Loucy (cell line): ENCODE results near the gene MATN4.

Experiments used
- H2AFZ ChIP-seq: fragments of 200-600 bp; sonication (generic); 2 replicates; pipeline ENCODE4 v1.6.0; 2016; ENCODE audit warnings: antibody characterized with exemption, mild to moderate bottlenecking, low read length, moderate library complexity
- H3F3A ChIP-seq: fragments of 200-600 bp; 2 replicates; pipeline ENCODE4 v1.6.0; 2016; ENCODE audit warnings: antibody characterized with exemption, low read depth, mild to moderate bottlenecking
- H3K27me3 ChIP-seq: fragments of 200-600 bp; sonication (generic); 2 replicates; pipeline ENCODE4 v1.6.1; 2014; ENCODE audit warnings: low read length, mild to moderate bottlenecking; ENCODE audit not compliant: insufficient read depth, poor library complexity, severe bottlenecking
- H3K36me3 ChIP-seq: fragments of 200-600 bp; sonication (generic); 2 replicates; pipeline ENCODE4 v1.6.1; 2016; ENCODE audit warnings: low read length; ENCODE audit not compliant: insufficient read depth
- H3K4me1 ChIP-seq: fragments of 200-600 bp; sonication (generic); 2 replicates; pipeline ENCODE4 v1.5.1; 2014; ENCODE audit warnings: low read length, mild to moderate bottlenecking; ENCODE audit not compliant: insufficient read depth, poor library complexity, severe bottlenecking
- H3K4me2 ChIP-seq: fragments of 200-600 bp; sonication (generic); 2 replicates; pipeline ENCODE4 v1.6.0; 2014; ENCODE audit warnings: antibody characterized with exemption, low read length, low read depth, mild to moderate bottlenecking; ENCODE audit not compliant: poor library complexity, severe bottlenecking
- H3K4me3 ChIP-seq: fragments of 200-600 bp; sonication (generic); 2 replicates; pipeline ENCODE4 v1.5.1; 2014; ENCODE audit warnings: low read length, mild to moderate bottlenecking, mixed read lengths; ENCODE audit not compliant: poor library complexity, severe bottlenecking
- H3K79me2 ChIP-seq: fragments of 200-600 bp; sonication (generic); 2 replicates; pipeline ENCODE4 v1.6.1; 2014; ENCODE audit warnings: low read length; ENCODE audit not compliant: insufficient read depth
- H3K9ac ChIP-seq: fragments of 200-600 bp; sonication (generic); 2 replicates; pipeline ENCODE4 v1.6.0; 2014; ENCODE audit warnings: mild to moderate bottlenecking, low read depth, low read length, moderate library complexity; ENCODE audit not compliant: poor library complexity, severe bottlenecking
- H3K9me2 ChIP-seq: fragments of 200-600 bp; sonication (generic); replicated peaks from 2 replicates; pipeline ENCODE4 v1.6.1; 2016; ENCODE audit warnings: low read depth, low read length, mixed read lengths
- H3K9me3 ChIP-seq: fragments of 200-600 bp; sonication (generic); 2 replicates; pipeline ENCODE4 v1.6.1; 2014; ENCODE audit warnings: mild to moderate bottlenecking, antibody characterized with exemption, low read length, low read depth; ENCODE audit not compliant: insufficient read depth
- H4K20me1 ChIP-seq: fragments of 200-600 bp; sonication (generic); 2 replicates; pipeline ENCODE4 v1.6.0; 2014; ENCODE audit warnings: antibody characterized with exemption, low read length, mild to moderate bottlenecking; ENCODE audit not compliant: insufficient read depth, poor library complexity, severe bottlenecking
- EZH2phosphoT487 ChIP-seq: fragments of 200-600 bp; IDR thresholded peaks from 2 replicates; pipeline ENCODE4 v1.6.1; 2018; ENCODE audit warnings: antibody characterized with exemption, mild to moderate bottlenecking, moderate library complexity, borderline replicate concordance
- TF ChIP-seq, protein P1 (sequence below): fragments of 200-600 bp; sonication (generic); conservative IDR thresholded peaks from 2 replicates; pipeline ENCODE4 v1.5.1; 2014; ENCODE audit warnings: mild to moderate bottlenecking, antibody characterized with exemption, low read length

Gene MATN4, protein sequence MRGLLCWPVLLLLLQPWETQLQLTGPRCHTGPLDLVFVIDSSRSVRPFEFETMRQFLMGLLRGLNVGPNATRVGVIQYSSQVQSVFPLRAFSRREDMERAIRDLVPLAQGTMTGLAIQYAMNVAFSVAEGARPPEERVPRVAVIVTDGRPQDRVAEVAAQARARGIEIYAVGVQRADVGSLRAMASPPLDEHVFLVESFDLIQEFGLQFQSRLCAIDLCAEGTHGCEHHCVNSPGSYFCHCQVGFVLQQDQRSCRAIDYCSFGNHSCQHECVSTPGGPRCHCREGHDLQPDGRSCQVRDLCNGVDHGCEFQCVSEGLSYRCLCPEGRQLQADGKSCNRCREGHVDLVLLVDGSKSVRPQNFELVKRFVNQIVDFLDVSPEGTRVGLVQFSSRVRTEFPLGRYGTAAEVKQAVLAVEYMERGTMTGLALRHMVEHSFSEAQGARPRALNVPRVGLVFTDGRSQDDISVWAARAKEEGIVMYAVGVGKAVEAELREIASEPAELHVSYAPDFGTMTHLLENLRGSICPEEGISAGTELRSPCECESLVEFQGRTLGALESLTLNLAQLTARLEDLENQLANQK

DNA sequence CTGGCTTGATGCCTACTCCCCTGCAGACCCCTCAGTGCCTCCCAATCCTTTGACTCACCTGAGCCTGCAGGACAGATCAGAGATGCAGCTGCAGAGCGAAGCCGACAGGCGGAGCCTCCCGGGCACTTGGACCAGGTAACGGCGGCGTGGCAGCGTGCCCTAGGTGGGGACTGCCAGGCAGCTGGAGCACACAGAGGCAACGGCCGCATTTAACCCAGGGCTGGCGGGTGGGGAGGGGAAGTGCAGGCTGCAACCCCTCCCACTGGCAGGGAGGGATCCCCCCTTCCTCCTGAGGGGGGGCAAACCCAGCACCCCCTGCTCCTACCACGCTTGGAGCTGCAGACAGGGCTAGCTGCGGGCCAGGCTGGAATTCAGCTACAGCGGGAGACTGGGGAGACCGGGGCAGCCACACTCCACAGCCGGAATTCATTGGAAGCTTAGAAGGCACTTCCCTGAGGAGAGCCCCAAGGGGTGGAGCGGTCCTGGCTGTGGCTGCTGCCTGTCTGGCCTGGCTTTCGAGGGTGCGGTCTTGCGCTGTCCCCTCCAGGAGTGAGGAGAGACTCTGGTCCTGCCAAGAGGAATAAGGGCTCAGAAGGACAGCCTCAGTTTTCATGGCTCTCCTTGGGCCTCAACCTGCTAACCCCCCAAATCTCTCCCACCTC is at the start of gene MATN4:
TSS of gene MATN4 (minus strand) at position 183 of the 662 bp plus-strand sequence. CDS start 2,717 bp downstream, outside the sequence.
- no peaks in the 10 kb centered on the region for H3F3A ChIP-seq
- H3K36me3 ChIP-seq, result no peaks in the 10 kb centered on the region
- H3K27me3 ChIP-seq, result no peaks in the 10 kb centered on the region
- H3K9me2 ChIP-seq, result no peaks in the 10 kb centered on the region
- H3K4me1 ChIP-seq, result no peaks in the 10 kb centered on the region
- no peak within 1 kb of the TSS for H3K9ac ChIP-seq
- no peaks in the 10 kb centered on the region for H3K9me3 ChIP-seq
- H2AFZ ChIP-seq, result no peak within 1 kb of the TSS
- TF ChIP-seq, protein P1, sequence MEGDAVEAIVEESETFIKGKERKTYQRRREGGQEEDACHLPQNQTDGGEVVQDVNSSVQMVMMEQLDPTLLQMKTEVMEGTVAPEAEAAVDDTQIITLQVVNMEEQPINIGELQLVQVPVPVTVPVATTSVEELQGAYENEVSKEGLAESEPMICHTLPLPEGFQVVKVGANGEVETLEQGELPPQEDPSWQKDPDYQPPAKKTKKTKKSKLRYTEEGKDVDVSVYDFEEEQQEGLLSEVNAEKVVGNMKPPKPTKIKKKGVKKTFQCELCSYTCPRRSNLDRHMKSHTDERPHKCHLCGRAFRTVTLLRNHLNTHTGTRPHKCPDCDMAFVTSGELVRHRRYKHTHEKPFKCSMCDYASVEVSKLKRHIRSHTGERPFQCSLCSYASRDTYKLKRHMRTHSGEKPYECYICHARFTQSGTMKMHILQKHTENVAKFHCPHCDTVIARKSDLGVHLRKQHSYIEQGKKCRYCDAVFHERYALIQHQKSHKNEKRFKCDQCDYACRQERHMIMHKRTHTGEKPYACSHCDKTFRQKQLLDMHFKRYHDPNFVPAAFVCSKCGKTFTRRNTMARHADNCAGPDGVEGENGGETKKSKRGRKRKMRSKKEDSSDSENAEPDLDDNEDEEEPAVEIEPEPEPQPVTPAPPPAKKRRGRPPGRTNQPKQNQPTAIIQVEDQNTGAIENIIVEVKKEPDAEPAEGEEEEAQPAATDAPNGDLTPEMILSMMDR, result no peak
- no peak for TF ChIP-seq EZH2phosphoT487
- no peaks in the 10 kb centered on the region for H3K79me2 ChIP-seq
- H4K20me1 ChIP-seq, result no peaks in the 10 kb centered on the region
- H3K4me2 ChIP-seq, result no peak within 1 kb of the TSS
- no peak within 1 kb of the TSS for H3K4me3 ChIP-seq

DNA sequence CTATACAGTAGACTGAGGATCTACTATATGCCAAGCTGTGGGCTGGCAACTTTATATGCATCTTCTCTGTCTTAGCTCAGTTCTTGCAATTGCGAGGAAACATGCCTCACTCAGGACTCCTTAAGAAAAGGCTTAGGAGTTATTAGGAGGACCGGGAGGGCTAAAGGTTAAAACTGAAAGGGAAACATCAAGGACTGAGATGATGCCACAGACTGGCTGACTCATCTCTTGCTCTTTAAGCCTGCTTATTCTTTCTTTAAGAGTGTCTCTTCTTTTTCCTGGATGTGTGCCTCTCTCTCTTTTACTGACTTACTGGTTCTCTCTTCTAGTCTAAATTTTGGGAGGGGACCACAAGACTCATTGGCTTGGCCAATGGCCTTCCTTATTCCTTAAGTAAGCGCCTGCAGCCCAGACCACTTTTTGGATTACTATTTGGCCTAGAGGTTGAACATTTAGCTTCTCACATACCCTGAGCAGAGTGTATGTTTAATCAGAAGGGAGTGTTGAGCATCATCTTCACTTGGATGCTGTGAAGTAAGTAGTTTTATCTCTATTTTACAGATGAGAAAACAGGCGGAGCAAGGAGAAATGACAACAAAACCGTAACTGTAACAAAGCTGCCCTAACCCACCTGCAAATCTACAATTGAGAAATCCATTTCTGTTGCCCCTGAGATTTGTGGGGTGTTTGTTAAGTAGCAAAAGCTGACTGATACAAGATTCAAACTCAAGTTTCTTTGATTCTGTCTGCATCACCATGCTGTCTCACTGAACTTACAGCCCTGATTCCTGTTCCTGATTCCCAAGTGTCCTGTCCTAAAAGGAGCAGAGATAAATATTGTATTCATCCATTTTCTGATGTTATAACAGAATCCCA is 47.3 kb upstream of the MATN4 start:
- H3K4me1 ChIP-seq, result peaks cover 5% of the 10 kb centered on the region
- no peak overlapping the region for H3K4me3 ChIP-seq
- no peaks in the 10 kb centered on the region for H3K9me2 ChIP-seq
- H4K20me1 ChIP-seq, result no peaks in the 10 kb centered on the region
- H3F3A ChIP-seq, result no peaks in the 10 kb centered on the region
- H3K36me3 ChIP-seq, result no peaks in the 10 kb centered on the region
- no peaks in the 10 kb centered on the region for H3K9me3 ChIP-seq
- peak overlapping the region; percentile 39; the same call in 1 of the 2 replicates for H2AFZ ChIP-seq
- H3K4me2 ChIP-seq, result no peak overlapping the region
- TF ChIP-seq, protein P1, result no peak
- TF ChIP-seq EZH2phosphoT487, result no peak
- no peak overlapping the region for H3K9ac ChIP-seq
- H3K79me2 ChIP-seq, result no peaks in the 10 kb centered on the region
- H3K27me3 ChIP-seq, result no peaks in the 10 kb centered on the region

DNA sequence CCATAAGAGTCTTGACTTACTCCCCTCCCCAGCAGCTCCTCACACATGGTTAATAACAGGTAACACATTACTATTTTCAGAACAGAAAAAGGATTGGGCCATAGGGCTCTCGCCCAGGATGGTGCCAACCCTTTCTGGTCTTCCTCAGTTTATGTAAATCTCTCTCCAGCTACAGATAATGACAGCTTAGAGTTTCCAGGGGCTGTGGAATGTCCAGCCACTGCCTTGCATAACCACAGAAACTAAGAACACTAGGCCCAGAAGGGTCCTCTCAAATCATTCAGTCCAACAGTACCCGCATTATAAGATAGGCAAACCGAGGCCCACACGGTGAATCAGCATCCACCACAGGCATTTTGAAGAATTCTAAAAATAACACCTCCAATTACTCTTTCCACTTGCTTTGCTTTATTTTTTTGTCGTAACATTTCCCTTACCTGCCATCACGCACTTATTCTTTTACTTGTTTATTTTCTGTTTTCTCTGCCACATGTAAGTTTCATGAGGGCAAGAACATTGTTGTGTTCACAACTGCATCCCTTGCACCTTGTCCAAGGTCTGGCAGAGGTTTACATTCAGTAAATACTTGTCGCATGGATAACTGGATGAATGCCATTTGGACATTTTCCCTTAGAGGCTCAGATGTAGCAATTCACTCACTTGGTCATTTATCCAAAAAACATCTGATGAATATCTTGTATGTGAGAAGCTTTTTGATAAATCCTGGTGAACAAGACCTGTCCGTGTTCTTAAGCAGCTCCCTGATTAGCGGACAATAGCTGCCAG is 46.5 kb upstream of the MATN4 start:
- no peak for TF ChIP-seq EZH2phosphoT487
- TF ChIP-seq, protein P1, result no peak
- H3K27me3 ChIP-seq, result no peaks in the 10 kb centered on the region
- H3K79me2 ChIP-seq, result no peaks in the 10 kb centered on the region
- no peaks in the 10 kb centered on the region for H3K9me2 ChIP-seq
- no peaks in the 10 kb centered on the region for H3K36me3 ChIP-seq
- no peaks in the 10 kb centered on the region for H4K20me1 ChIP-seq
- H2AFZ ChIP-seq, result 0 out of 2 replicates have a peak overlapping the region, but pooled peaks have one; percentile 39
- H3K9me3 ChIP-seq, result no peaks in the 10 kb centered on the region
- no peak overlapping the region for H3K4me3 ChIP-seq
- H3K9ac ChIP-seq, result no peak overlapping the region
- H3K4me2 ChIP-seq, result no peak overlapping the region
- peaks cover 5% of the 10 kb centered on the region for H3K4me1 ChIP-seq
- H3F3A ChIP-seq, result no peaks in the 10 kb centered on the region
